HG03135 (cell line): ENCODE measurements around the gene ATP7B.

ENCODE experiments used
- ATAC-seq: cut with Tn5 transposase; IDR thresholded peaks from one replicate; pipeline ENCODE4 v1.9.1; 2021; ENCODE audit warnings: mild to moderate bottlenecking, moderate library complexity; ENCODE audit not compliant: unreplicated experiment

ATP7B gene

GRCh38 chr13:51953347-51954195 lies 57.7 kb downstream of the ATP7B start:
- no peak for ATAC-seq

GRCh38 chr13:51950722-51951121 lies 60.5 kb downstream of the ATP7B start:
- ATAC-seq = no peak

- no peak for ATAC-seq
These were observed 65.0 kb downstream of the ATP7B start for GRCh38 chr13:51946163-51946669.

- peak; percentile 64 for ATAC-seq
These were observed 66.1 kb downstream of the ATP7B start for GRCh38 chr13:51945149-51945548.

- no peak for ATAC-seq
These were observed 66.8 kb downstream of the ATP7B start for GRCh38 chr13:51944428-51944827.

- ATAC-seq = no peak
These were observed 67.5 kb downstream of the ATP7B start for GRCh38 chr13:51943721-51944120.

- ATAC-seq = no peak
These were observed 69.1 kb downstream of the ATP7B start for GRCh38 chr13:51942189-51942588.

- ATAC-seq = no peak
These were observed 72.8 kb downstream of the ATP7B start for GRCh38 chr13:51938454-51938853.

GRCh38 chr13:51937320-51938290 lies 73.6 kb downstream of the ATP7B start:
- no peak for ATAC-seq

GRCh38 chr13:51935326-51936171 lies 75.7 kb downstream of the ATP7B start:
- no peak for ATAC-seq

GRCh38 chr13:51934461-51935087 lies 76.7 kb downstream of the ATP7B start:
- ATAC-seq = no peak

- ATAC-seq = no peak
These were observed 77.7 kb downstream of the ATP7B start for GRCh38 chr13:51933466-51934058.

GRCh38 chr13:51932231-51932630 lies 79.0 kb downstream of the ATP7B start:
- ATAC-seq = no peak

- ATAC-seq = no peak
These were observed 79.6 kb downstream of the ATP7B start for GRCh38 chr13:51931606-51932005.

GRCh38 chr13:51929699-51930098 lies 81.6 kb downstream of the ATP7B start:
- no peak for ATAC-seq

- no peak for ATAC-seq
These were observed 83.0 kb downstream of the ATP7B start for GRCh38 chr13:51928231-51928630.

- no peak for ATAC-seq
These were observed 84.1 kb downstream of the ATP7B start for GRCh38 chr13:51927129-51927528.

- ATAC-seq = no peak
These were observed 84.7 kb downstream of the ATP7B start for GRCh38 chr13:51926528-51926885.

- ATAC-seq = no peak
These were observed 85.3 kb downstream of the ATP7B start for GRCh38 chr13:51925865-51926527.
